ENCODE results near the gene XG.
"Not testable (repeated sequence)": the region's sequence is repeated elsewhere in the genome, so short reads cannot be mapped to it uniquely, and the experiment has no call there.

XG gene

DNA sequence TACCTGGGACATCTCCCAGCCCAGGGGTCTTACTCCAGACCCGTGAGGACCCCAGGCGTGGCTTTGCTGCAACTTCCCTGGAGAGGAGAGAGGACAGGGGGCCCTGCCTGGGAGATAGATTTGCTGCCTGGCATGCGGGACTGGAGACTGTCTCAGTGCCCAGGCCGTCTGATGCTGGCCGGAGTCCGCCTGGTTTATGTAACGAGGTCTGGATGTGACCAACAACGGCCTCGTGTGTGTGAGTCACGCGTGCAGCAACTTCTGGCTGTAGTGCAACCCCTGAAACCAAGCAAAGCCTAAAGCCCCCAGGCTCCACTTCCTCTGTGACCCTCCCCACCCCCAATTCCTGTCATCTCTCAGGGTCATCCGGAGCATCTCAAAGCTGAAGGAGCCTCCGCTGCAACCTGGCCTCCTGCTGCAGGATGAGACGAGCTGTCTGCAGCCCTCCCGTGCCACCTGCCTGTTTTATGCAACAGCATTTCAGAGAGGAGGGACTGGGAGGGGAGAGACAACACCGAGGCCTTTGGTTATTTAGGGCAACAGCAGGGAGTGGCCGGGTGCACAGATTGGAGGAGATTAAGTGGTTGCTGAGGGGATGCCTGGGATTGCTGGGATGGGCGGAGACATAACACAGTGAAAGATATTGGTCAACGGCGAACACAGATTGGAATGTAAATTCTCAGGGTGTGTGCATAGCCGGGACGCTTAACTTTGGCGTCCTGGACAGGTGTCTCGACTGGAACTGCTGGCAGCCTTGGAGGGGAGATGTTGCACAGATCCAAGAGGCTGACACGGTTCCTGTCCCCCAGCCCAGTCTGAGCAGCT, 16.0 kb downstream of the XG start:
- TF ChIP-seq CTCF (IDR thresholded peaks at IDR 0.05; ENCODE audit: insufficient read depth, low read depth, low read length, missing control alignments): no peak
- DNase-seq (ENCODE audit: low read depth): no peak
- H3K4me3 ChIP-seq (ENCODE audit: low read depth, low read length): no peak overlapping the region

GRCh38 chrX:2769615-2770014, 17.8 kb downstream of the XG start:
- no peak for TF ChIP-seq CTCF (IDR thresholded peaks at IDR 0.05; ENCODE audit: insufficient read depth, low read depth, low read length, missing control alignments)
- DNase-seq (ENCODE audit: low read depth): no peak

DNA sequence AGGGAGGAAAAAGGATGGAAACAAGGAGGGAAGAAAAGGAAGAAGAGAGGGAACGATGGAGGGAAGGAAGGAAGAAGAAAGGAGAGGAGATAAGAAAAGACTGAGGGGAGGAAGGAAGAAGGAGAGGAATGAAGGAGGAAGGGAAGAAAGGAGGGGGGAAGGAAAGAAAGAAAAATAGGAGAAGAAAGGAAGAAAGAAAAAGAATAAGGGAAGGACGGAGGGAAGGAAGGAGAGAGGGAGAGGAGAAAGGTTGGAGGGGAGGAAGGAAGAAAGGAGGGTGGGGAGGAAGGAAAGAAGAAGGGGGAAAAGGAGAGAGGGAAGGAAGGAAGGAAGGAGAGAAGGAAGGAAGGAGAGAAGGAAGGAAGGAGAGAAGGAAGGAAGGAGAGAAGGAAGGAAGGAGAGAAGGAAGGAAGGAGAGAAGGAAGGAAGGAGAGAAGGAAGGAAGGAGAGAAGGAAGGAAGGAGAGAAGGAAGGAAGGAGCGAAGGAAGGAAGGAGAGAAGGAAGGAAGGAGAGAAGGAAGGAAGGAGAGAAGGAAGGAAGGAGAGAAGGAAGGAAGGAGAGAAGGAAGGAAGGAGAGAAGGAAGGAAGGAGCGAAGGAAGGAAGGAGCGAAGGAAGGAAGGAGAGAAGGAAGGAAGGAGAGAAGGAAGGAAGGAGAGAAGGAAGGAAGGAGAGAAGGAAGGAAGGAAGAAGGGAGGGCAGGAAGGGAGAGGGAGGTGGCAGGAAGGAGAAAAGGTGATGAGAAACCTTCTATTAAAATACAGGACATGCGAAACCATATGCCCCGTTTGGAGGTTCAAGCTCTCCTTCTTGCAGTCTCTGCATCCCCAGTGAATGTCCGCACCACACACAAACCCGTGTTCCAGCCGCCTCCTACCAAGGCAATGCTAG, 21.6 kb downstream of the XG start:
- not testable (repeated sequence) for H3K4me3 ChIP-seq (ENCODE audit: low read depth, low read length); DNase-seq (ENCODE audit: low read depth)

More at GRCh38 chrX:2769615-2770014, 17.8 kb downstream of the XG start:
- H3K4me3 ChIP-seq (ENCODE audit: low read depth, low read length): no peak overlapping the region

DNA sequence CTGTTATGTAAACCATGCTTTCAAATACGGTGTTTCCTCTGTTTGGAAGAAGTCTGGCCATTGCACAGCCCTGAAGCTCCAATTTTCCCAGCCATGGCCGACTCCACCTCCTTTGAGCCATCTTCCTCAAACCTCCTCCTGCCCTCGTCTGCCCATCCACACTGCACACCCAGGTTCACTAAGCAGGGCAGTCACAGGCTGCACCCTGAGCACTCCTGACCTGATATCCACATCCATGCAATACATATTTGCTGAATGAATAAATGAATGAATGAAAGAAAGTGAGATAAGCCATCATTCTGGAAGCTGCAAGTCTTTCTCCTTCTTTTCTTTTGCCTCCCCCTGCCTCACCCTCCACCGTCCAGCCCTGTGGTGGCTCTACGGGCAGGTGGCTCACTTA, 22.2 kb downstream of the XG start:
- TF ChIP-seq CTCF (IDR thresholded peaks at IDR 0.05; ENCODE audit: insufficient read depth, low read depth, low read length, missing control alignments): no peak
- no peak for DNase-seq (ENCODE audit: low read depth)
- H3K4me3 ChIP-seq (ENCODE audit: low read depth, low read length): no peak overlapping the region

GRCh38 chrX:2774776-2775175, 22.9 kb downstream of the XG start:
- no peak for TF ChIP-seq CTCF (IDR thresholded peaks at IDR 0.05; ENCODE audit: insufficient read depth, low read depth, low read length, missing control alignments)
- no peak overlapping the region for H3K4me3 ChIP-seq (ENCODE audit: low read depth, low read length)
- DNase-seq (ENCODE audit: low read depth): no peak

DNA sequence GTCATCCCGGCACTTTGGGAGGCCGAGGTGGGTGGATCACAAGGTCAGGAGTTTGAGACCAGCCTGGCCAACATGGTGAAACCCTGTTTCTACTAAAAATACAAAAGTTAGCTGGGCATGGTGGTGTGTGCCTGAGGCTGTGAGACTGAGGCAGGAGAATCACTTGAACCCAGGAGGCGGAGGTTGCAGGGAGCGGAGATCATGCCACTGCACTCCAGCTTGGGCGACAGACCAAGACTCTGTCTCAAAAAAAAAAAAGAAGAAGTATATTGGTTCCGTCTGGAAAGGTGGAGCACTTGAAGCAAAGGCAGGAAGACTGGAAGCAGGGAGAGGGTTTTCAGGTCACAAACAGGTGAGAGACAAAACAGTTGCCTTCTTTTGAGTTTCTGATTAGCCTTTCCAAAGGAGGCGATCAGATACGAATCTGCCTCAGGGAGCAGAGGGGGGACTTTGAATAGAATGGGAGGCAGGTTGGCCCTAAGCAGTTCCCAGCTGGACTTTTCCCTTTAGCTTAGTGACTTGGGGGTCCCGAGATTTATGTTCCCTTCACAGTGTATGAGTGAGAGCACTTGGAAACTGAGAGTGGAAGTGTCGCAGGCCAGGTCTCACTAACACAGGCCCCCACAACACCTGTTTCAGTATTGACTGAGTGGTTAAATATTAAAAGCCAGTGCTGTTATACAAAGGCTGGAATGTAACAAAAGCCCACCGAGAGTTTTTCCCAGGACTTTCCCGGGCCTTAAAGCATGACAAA, 28.8 kb downstream of the XG start:
- H3K4me3 ChIP-seq (ENCODE audit: low read depth, low read length); DNase-seq (ENCODE audit: low read depth): not testable (repeated sequence)

DNA sequence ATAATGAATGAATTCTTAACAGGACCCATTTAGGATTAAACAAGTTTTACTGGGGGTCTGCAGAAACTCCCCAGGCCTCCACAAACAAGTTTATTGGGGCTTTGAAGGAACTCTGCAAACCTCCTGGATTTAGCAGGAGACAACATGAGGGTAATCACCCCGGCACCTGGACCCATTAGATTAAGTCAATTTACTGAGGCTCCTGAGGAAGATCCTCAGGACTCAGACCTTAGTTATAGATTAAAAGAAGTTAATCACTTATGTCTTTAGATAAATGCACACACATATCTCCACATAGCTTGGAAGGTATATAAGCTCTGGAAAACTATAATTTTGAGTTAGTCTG, 29.4 kb downstream of the XG start:
- no peak for TF ChIP-seq CTCF (IDR thresholded peaks at IDR 0.05; ENCODE audit: insufficient read depth, low read depth, low read length, missing control alignments)
- H3K4me3 ChIP-seq (ENCODE audit: low read depth, low read length): no peak overlapping the region
- no peak for DNase-seq (ENCODE audit: low read depth)
